ENCODE measurements around the gene IRF2BPL. TPM values are rescaled to one million over a fixed set of nuclear protein-coding genes. Genes with fewer than 3 reads are reported as not detected.

IRF2BPL gene
- total RNA-seq, 1 donor from 2014 or later: 8.6 TPM

DNA sequence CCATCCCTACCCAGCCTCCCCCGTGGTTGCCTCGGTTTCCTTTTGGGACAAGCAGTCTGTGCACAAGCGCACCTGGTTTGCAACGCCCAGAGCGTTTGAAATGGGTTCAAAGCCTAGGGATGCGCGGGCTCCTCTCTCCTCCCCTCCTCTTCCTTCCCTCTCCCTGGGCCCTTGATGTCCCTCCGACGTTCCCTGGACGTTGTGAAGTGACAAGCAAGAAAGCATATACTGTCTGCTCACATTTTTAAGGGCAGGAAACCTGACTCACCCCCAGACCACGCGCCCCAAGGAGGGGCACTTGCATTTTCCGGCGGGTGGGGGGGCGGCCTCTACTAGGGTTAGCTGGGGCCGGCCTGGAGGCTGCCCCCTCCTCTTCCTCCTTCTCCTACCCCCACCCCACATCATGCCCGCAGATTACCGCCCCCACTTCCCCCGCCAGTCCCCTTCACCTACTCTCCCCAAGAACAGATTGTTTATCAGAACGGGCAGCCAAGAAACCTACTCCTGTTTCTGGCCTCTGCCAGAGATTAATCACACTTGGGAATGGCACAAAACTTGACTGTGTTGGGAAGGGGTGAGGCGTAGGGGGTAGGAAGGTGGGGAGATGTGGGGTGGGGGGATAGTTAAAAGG is 9.5 kb upstream of the IRF2BPL start:
- TF ChIP-seq, protein P1, sequence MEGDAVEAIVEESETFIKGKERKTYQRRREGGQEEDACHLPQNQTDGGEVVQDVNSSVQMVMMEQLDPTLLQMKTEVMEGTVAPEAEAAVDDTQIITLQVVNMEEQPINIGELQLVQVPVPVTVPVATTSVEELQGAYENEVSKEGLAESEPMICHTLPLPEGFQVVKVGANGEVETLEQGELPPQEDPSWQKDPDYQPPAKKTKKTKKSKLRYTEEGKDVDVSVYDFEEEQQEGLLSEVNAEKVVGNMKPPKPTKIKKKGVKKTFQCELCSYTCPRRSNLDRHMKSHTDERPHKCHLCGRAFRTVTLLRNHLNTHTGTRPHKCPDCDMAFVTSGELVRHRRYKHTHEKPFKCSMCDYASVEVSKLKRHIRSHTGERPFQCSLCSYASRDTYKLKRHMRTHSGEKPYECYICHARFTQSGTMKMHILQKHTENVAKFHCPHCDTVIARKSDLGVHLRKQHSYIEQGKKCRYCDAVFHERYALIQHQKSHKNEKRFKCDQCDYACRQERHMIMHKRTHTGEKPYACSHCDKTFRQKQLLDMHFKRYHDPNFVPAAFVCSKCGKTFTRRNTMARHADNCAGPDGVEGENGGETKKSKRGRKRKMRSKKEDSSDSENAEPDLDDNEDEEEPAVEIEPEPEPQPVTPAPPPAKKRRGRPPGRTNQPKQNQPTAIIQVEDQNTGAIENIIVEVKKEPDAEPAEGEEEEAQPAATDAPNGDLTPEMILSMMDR (IDR thresholded peaks at IDR 0.05; ENCODE audit: unreplicated experiment): no peak
- Mint-ChIP-seq H3K4me1 (ENCODE audit: unreplicated experiment) (peaks cover 66% of the 10 kb centered on the region), H3K9me3 (ENCODE audit: unreplicated experiment) (no peaks in the 10 kb centered on the region), H3K36me3 (ENCODE audit: low read depth, unreplicated experiment) (no peaks in the 10 kb centered on the region), H3K4me3 (ENCODE audit: unreplicated experiment) (no peak overlapping the region), H3K27me3 (ENCODE audit: unreplicated experiment) (peaks cover 11% of the 10 kb centered on the region), H3K27ac (ENCODE audit: unreplicated experiment) (no peak overlapping the region)
- DNase-seq (ENCODE audit: low spot score): no peak

DNA sequence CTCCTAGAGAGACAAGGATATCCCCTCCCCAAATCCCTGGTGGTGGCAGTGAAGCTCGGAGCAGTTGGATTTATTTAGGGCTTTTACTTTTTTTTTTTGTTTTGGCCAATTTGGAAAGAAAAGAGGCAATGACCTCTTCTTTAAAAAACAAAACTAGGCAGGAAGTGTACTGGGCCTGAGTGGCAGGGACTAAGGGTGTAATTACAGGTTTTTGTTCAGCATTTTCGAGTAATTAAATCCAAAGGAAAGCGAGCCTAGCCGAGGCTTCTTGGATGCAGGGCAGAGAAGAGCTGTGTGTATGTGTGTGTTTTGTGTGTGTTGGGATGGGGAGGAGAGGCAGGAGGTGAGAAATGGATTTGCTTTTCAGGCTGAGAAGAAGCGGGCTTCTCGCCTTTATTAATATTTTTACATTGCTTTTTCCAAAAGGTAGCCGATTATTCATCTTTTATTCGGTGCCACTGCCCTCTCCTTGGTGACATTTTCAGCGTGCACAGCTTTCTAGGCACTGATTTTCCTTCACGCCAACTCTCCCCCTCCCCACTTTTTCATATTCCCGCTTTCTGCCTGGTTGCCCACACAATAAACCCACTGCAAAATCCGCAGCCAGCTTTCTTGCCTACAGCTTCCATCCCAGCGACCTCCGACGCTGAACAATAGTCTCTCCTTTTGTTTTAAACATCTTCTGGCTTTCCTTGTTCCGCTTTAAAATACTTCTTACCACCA is 8.9 kb upstream of the IRF2BPL start:
- TF ChIP-seq, protein P1 (IDR thresholded peaks at IDR 0.05; ENCODE audit: unreplicated experiment): no peak
- Mint-ChIP-seq H3K27ac (ENCODE audit: unreplicated experiment) (no peak overlapping the region), H3K27me3 (ENCODE audit: unreplicated experiment) (peaks cover 11% of the 10 kb centered on the region), H3K9me3 (ENCODE audit: unreplicated experiment) (no peaks in the 10 kb centered on the region), H3K36me3 (ENCODE audit: low read depth, unreplicated experiment) (no peaks in the 10 kb centered on the region), H3K4me1 (ENCODE audit: unreplicated experiment) (peaks cover 65% of the 10 kb centered on the region), H3K4me3 (ENCODE audit: unreplicated experiment) (no peak overlapping the region)
- DNase-seq (ENCODE audit: low spot score): no peak

DNA sequence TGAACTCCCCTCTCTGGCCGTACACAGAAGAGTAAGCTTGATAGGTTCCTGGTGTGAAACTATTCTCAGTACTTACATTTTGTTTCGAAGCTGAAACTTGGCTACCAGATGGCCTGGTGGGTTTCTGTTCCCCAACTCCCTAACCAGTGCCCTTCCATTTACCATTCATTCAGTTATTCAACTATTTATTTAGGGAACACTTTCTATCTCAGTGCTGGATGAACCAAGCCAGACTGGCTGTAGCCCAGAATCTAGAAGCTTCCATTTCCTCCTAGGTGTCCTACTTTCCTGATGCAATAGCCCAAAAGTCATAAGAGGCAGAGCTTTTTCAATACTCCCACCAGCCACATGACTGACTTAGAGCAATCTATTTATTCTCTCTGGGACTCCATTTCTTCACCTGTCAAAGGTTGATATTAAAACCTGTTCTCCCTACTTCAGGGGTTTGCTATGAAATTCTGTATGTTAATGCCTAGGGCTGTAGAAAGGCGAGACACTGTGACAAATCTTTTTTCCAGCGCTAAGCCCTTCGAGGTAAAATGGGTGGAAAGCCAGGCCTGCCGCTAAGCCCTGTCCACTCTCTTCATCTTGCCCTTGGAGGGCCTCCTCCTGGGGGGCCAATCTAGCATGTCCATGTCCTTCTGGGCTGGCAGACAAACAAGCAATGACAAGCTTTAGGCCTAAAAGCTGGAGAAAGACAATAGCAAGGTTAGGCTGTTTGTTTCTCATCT is 8.1 kb upstream of the IRF2BPL start:
- H3K9me3 Mint-ChIP-seq (ENCODE audit: unreplicated experiment): no peaks in the 10 kb centered on the region
- no peak overlapping the region for H3K27ac Mint-ChIP-seq (ENCODE audit: unreplicated experiment)
- no peak for DNase-seq (ENCODE audit: low spot score)
- H3K36me3 Mint-ChIP-seq (ENCODE audit: low read depth, unreplicated experiment): no peaks in the 10 kb centered on the region
- H3K4me1 Mint-ChIP-seq (ENCODE audit: unreplicated experiment): peaks cover 65% of the 10 kb centered on the region
- H3K4me3 Mint-ChIP-seq (ENCODE audit: unreplicated experiment): no peak overlapping the region
- peaks cover 11% of the 10 kb centered on the region for H3K27me3 Mint-ChIP-seq (ENCODE audit: unreplicated experiment)
- TF ChIP-seq, protein P1 (IDR thresholded peaks at IDR 0.05; ENCODE audit: unreplicated experiment): no peak

DNA sequence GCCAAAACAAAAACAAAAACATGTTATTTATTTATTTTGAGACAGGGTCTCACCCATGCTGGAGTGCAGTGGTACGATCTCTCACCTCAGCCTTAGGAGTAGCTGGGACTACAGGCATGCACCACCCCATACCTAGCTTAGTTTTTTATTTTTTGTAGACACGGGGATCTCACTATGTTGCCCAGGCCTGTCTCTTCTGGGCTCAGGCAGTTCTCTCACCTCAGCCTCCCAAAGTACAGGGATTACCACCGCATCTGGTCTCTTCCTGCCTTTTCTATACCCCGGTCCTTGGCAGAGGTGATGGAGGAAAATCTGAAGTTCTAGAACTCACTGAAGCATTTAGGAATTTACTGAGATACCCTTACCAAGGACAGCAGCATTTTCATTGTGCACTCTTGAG is 6.8 kb upstream of the IRF2BPL start:
- Mint-ChIP-seq H3K27me3 (ENCODE audit: unreplicated experiment) (peaks cover 12% of the 10 kb centered on the region), H3K27ac (ENCODE audit: unreplicated experiment) (no peak overlapping the region), H3K9me3 (ENCODE audit: unreplicated experiment) (no peaks in the 10 kb centered on the region)

More for the DNA sequence above, 6.8 kb upstream of the IRF2BPL start:
- Mint-ChIP-seq H3K4me3 (ENCODE audit: unreplicated experiment) (no peak overlapping the region), H3K36me3 (ENCODE audit: low read depth, unreplicated experiment) (no peaks in the 10 kb centered on the region), H3K4me1 (ENCODE audit: unreplicated experiment) (peaks cover 54% of the 10 kb centered on the region)
- TF ChIP-seq, protein P1 (IDR thresholded peaks at IDR 0.05; ENCODE audit: unreplicated experiment): no peak
- DNase-seq (ENCODE audit: low spot score): no peak

All from endothelial cell (in vitro differentiated cells).